ENCODE results near the gene FMO5. TPM values are rescaled to one million over a fixed set of nuclear protein-coding genes. Genes with fewer than 3 reads are reported as not detected.

FMO5 gene
- total and polyA plus RNA-seq, 4 donors = 36.0 to 152 (median 99.1) TPM

GRCh38 chr1:147207192-147207591 is 17.9 kb downstream of the FMO5 start (continued):
- TF ChIP-seq ZBTB33 (IDR thresholded peaks at IDR 0.05) = no peak
- TF ChIP-seq SP1 (IDR thresholded peaks at IDR 0.05) = no peak
- TF ChIP-seq EGR1 (IDR thresholded peaks at IDR 0.05; ENCODE audit: low read depth in 2 of 2) = no peak
- no peak for TF ChIP-seq JUND (IDR thresholded peaks at IDR 0.05)
- TF ChIP-seq RAD21 (IDR thresholded peaks at IDR 0.05) = no peak
- TF ChIP-seq YY1 (IDR thresholded peaks at IDR 0.05) = no peak
- no peak for TF ChIP-seq TAF1 (conservative IDR thresholded peaks at IDR 0.05)
- TF ChIP-seq HNF4G (IDR thresholded peaks at IDR 0.05) = no peak
- no peak for TF ChIP-seq MAX (IDR thresholded peaks at IDR 0.05)
- TF ChIP-seq NR2F2 (IDR thresholded peaks at IDR 0.05) = no peak
- TF ChIP-seq GABPA (IDR thresholded peaks at IDR 0.05 in 1 of 2, conservative IDR thresholded peaks at IDR 0.05 in 1 of 2) = no peak

GRCh38 chr1:147204080-147204479 is 21.1 kb downstream of the FMO5 start:
- Histone ChIP-seq H3K27me3 (ENCODE audit: control insufficient read depth in 4 of 4, insufficient read depth in 4 of 4, low read length in 3 of 4) (no peaks in the 10 kb centered on the region), H3K9ac (ENCODE audit: low read depth in 1 of 2, low read length in 2 of 2) (no peak overlapping the region), H3K27ac (ENCODE audit: low read depth in 1 of 2, low read length in 2 of 2) (no peak overlapping the region), H3K36me3 (ENCODE audit: control insufficient read depth in 4 of 4, insufficient read depth in 3 of 4, low read depth in 1 of 4, low read length in 3 of 4) (peaks cover 1 to 59% (median 42%) of the 10 kb centered on the region in 4 donors), H3K4me1 (ENCODE audit: control insufficient read depth in 4 of 4, insufficient read depth in 4 of 4, low read length in 3 of 4) (peaks cover 0 to 2% (median 0%) of the 10 kb centered on the region in 4 donors), H3K9me3 (ENCODE audit: control insufficient read depth in 4 of 4, low read length in 3 of 4) (no peaks in the 10 kb centered on the region), H3K4me3 (ENCODE audit: low read depth in 1 of 3, low read length in 3 of 3) (no peak overlapping the region)
- WGBS = 90% methylated on average over 3 of the region's 3 CpGs
- no peak for TF ChIP-seq EGR1 (IDR thresholded peaks at IDR 0.05; ENCODE audit: low read depth in 2 of 2)
- TF ChIP-seq SP1 (IDR thresholded peaks at IDR 0.05) = no peak
- no peak for TF ChIP-seq ATF3 (IDR thresholded peaks at IDR 0.05)
- TF ChIP-seq CTCF (IDR thresholded peaks at IDR 0.05; ENCODE audit: low read depth, low read length, missing input control) = no peak
- no peak for TF ChIP-seq ZBTB33 (IDR thresholded peaks at IDR 0.05)
- TF ChIP-seq FOXA1 (IDR thresholded peaks at IDR 0.05) = no peak
- TF ChIP-seq GABPA (IDR thresholded peaks at IDR 0.05 in 1 of 2, conservative IDR thresholded peaks at IDR 0.05 in 1 of 2) = no peak
- no peak for TF ChIP-seq HNF4G (IDR thresholded peaks at IDR 0.05)
- TF ChIP-seq REST (IDR thresholded peaks at IDR 0.05) = no peak
- no peak for DNase-seq (ENCODE audit: low spot score)

Data from liver (tissue), 9 donors.